ENCODE results near the gene RAD9A.

The RAD9A gene

DNA sequence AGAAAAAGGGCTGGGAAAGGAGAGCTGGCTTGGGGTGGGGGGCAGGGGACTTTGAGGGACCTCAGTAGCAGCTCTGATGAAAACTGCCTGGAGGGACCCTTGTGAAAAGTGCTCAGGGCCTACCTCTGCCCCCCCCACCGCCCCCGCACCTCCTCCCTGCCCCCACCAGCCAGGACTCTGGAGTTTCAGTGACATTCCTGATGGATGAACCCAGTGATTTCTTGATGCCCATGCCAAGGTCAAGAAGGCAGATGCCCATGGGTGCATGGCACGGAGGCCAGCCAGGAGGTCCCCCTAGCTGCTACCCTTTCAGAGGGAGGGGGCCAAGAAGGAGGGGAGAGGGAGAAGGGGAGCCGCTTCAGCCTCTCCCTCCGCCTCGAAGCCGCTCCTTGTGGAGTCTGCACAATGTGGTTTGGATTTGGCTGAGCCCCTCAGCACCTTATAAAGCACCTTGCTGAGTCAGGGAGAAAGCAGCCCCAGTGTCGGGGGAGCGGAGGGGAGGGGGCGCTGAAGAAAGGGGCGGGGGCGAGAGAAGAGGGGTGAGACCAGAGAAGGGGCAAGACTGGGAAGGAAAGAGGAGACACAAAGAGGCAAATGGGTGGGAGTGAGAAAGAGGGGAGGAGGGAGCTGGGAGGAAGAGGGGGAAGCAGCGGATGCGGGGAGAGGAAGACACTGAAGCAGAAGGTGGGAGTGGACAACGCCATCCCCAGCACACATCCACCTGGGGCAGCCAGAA lies 16.3 kb upstream of the RAD9A start:
- no peak for DNase-seq

DNA sequence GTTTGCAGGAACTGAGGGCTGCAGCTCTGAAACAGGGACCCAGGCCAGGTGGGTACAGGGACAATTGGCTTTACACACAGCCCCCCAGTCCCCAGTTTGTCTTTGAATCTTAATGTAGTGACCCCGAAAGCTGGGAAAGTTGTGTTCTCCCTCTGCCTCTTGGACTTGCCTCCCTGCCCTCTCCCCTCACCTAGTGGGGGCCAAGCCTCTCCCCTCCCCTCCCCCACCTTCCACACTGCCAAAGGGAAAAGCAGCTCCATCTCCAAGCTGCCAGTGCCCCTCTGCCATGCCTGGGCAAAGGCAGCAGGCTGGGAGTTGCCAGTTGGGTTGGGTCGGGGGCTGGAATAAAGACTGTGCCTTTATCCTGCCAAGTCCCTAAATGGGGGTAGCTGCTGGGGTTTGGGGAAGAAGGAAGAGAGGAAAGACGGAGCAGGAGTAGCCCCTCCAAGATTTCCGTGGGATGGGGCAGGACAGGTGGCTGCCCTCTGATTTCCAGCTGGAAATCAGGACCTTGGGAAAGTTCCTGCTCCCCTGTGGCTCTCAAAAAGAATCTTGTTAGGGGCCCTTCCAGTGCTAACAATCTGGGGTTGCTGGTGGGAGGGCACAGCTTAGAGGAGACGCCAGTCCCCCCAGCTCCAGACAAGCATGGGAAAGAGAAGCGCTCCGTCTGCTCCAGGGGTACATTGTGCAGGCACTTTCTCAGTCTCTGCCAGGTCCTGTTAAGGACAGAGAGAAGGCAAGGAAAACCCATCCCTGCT lies 15.5 kb upstream of the RAD9A start:
- DNase-seq = no peak

DNA sequence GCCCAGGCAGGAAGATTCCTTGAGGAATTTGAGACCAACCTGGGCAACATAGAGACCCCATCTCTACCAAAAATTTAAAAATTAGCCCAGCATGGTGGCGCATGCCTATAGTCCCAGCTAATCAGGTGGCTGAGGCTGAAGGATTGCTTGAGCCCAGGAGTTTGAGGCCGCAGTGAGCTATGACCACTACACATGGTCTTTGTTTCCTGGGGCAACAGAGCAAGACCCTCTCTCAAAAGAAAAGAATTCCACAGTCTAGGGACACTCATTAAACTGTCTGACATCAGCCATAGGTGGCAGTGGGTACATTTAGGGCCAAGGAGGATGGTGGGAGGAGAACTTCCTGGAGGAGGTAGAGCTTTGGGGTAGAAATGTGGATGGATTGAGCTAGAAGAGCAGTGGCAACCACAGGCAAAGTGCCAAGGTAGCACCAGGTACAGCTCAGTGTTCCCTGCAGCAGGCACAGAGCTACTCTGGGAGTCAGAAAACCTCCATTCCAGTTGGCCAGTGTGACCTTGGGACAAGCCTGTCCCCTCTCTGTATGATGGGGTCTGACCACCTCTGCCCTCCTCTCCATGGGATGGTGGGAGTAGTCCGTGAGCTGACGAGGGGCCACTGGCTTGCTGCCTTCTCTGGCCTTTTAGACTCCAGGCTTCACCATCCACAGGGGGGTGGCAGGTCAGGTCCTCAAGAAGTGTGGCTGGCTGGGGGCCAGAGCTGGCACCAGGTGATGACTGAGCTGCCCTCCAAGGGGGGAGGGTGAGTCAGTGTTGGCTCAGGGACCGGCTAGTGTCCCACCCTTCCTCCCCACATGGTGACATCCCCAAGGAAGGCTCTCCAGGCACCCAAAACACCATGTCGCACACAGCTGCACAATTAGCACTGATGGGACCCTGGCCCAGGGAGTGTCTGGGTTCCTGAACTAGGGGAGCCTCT lies 14.6 kb upstream of the RAD9A start:
- no peak for DNase-seq

DNA sequence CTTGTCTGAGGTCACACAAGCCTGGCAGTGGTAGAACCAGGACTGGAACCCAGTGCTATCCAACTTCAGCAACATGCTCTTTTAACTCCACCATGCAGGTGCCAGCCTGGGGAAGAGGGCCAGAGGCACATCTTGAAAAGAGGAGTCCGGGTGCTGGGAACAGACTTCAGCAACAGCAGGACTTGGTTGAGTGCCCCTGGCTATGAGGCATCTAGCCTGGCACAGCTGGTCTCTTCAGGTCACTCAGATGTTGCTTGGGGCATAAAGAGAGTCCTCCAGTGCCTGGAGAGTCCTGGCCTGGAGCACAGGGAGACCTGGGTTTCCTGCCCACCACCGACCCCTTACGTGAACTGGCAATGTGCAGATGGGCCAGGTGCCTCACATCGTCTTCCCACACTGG lies 13.2 kb upstream of the RAD9A start:
- DNase-seq = no peak

DNA sequence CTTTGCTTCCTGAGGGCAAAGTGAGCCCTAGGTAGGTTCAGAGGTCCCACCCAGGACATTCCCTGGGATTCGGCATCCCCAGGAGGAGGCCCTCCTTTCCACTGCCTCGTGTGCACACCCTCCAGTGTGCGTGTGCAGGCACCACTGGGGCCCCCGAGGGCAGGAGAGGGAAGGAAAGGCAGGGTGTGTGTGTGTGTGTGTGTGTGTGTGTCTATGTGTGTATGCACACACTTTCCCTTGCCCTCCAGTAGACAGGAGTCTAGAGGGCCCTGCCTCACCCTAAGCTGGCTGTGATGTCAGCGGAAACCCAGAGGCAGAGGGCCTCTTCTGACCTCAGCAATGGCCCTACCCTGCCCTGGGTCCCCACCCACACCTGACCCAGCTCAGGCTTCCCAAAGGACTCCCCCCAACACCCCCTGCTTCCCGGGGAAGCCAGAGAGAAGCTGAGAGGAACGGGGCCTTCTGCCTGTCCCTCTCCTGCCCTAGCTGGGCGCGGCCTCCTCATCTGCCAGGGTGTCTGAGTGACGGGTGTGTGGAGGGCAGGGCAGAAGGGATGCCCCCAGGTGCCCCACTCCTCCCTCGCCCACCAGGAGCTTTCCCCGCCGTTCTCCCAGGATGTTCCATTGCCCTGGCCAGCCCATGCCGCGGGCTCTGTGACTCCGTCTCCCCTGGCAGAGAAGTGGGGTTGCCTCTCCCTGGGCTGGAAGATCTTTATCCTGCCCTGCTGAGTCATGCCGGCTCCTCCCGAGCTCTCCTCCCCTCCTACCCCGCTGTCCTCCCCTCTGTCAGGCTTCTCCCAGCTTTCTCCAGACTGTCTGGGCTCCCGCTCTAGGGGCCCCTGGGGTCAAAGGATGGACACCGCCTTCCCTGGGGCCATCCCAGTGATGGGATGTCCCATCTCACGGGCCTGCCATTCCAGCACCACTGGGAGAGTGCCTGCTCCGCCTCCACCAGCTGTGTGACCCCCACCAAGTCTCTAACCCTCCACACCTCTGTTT lies 12.4 kb upstream of the RAD9A start:
- no peak for DNase-seq

DNA sequence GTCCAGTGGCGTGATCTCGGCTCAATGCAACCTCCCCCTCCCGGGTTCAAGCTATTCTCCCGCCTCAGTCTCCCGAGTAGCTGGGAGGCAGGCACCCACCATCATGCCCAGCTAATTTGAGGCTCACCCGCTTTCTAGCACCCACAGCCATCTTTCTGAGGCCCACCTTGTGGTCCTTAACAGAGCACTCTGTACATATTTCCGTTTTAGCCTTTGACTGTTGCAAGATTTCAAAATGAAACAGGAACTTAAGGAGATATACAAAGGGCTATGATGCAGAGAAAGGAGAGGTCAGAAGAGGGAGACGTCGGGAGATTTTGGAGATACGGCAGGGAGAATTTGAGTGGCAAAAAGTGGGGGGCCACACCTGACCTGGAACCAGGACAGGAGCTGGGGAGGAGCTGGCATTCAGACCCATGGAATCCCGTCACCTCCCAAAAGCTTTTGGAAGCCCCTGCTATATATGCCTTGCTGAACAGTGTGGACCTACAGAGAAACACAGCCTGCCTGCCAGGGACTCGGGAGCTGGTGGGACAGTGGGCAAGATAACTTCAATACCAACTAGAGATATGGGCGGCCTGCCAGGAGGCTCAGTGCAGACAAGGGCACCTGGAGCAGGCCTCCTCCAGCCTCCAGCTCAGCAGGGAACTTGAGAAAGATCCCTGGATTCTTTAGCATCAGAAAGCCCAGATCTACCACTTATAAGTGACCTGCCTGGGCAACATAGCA lies 10.4 kb upstream of the RAD9A start:
- no peak for DNase-seq

DNA sequence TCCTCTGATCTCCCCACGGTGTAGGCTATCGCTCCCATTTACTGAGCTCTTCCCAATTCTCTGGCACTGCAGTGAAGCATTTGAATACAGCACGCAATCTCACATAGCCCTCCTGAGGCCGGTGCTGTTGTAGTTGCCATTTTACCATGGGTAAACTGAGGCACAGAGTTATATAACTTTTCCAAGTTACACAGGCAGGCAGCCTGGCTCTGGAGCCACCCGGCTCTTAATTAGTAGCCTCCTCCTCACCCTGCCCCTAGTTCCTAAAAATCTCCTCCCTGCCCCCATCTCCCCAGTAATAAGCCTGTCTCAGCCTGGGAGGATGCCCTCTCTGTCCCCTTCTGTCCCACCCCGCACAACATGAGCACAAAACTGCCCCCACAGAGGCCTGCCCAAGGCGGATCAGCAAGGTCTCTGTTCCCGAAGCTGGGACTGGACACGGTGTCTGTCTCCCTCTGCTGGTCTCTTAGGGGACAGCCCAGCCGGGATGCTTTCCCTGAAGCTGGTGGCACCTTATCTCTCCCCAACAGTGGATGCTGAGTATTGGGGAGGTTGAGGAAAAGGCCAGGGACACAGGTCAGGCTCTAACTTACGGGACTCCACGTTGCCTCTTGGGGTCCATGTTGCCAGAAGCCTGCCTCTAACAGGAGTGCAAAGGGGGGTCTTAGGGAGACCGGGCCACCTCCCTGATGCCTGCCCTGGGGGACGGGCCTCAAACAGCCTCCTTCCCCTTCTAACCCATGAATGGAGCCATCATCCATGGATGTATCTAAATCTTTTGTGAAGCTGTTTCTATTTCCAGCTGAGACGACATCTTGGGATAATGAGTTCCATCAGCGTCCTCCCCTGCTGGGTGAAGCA lies 9.3 kb upstream of the RAD9A start:
- peak; percentile 22 to 26 for DNase-seq

DNA sequence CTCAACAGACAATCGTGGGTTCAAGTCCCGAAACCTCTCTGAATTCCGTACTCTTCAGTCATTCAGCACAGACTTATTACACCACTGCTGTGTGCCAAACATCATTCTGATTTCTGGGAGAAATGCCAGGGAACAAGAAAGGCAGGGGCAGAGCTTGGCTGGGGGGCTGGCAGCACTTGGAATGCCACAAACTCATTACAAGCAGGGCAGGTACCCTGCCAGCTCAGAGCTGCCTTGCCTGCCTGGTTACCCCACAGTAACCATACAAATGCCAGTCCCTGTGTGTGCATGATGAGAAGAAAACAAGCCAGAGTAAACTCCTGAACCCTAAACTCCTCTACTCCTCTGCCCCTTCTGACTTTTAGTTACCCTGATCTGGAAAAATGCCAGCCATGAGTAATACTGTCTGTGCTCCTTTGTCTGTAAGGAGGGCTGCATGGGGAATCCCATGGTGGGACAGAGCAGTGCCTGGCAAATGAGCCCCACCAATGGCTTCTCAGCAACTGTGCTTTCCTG lies 6.9 kb upstream of the RAD9A start:
- DNase-seq = no peak

DNA sequence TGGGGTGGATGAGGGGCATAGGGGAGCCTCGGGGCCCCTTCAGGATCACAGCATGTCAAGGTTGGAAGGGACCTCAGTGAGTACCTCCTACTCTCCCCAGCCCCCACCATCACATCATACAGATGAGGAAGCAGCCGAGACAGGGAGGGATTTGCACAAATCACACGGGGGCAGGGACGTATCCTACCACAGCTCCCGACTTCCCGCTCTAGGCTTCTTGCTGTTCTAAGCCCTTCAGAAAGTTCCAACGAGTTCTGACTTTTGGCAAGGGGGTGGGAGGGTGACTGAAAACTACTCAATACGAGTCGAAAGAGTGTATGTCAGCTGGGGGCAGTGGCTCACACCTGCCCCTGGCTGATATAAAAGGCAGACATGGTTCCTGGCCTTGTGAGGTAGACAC lies 4.7 kb upstream of the RAD9A start:
- DNase-seq = no peak

DNA sequence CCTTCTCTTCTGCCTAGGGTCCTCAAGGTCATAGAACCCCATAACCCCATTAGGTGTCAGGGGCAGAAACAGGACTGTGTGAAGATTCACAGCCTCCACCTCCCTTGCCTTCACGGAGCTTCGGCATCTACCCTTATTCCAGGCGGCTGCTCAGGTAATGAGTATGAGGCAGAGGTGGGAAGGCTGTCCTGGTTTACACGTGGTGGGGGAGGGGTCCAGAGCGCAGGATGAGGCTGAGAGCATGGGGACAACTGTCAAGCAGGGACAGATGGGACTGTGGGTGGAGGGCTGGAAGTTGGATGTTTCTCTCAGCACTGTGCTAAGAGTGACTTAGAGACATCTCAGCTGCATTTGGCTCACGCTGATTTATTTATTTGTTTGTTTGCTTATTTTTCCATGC lies 4.3 kb upstream of the RAD9A start:
- no peak for DNase-seq

DNA sequence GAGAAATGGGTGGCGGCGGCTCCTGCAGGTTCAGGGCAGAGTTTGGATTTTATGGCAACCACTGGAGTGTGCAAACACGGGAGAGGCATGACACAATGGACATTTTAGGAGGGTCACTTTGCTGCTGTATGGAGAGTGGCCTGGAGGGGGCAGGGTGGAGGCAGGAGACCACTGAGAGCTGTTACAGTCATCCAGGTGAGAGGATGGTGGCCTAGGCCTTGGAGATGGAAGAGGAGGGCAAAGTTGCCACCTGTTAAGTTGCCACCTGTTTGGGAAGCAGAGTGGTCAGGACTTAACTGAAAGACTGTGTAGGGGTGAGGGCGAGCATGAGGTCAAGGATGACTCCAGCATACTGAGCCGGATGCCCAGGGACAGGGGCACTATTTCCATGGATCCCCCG lies 2.3 kb upstream of the RAD9A start:
- DNase-seq = no peak

DNA sequence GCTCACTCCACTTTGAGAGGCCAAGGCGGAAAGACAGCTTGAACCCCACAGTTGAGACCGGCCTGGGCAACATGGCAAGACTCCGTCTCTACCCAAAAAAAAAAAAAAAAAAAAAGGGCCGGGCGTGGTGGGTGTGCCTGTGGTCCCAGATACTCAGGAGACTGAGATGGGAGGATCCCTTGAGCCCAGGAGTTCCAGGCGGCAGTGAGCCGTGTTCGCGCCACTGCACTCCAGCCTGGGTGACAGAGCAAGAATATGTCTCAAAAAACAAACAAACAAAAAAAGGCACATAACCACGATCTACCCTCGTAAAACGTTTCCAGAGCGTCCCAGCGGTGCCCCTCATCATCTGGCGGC lies 861 bp upstream of the RAD9A start:
- no peak for DNase-seq

DNA sequence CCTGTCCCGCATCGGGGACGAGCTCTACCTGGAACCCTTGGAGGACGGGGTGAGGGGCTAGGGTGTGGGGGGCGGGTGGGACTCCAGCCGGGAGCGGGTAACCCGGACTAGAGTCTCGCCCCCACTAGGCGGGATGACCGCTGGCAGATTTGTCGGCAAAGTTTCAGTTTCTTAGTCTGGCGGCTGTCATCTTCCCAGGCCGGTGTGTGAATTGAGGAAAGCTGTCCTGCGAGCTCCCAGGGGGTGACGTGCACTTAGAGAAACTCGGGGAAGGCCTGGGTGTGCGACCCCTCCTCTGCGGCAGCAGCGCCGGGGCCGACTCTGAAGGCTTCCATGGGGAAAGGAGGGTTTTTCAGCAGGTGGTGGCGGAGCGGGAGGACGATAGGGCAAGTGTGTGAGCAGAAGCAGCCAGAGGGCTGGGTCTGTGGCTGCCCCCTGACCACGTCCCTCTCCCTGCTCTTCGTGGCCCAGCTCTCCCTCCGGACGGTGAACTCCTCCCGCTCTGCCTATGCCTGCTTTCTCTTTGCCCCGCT lies 463 bp downstream of the RAD9A start:
- no peak for DNase-seq

DNA sequence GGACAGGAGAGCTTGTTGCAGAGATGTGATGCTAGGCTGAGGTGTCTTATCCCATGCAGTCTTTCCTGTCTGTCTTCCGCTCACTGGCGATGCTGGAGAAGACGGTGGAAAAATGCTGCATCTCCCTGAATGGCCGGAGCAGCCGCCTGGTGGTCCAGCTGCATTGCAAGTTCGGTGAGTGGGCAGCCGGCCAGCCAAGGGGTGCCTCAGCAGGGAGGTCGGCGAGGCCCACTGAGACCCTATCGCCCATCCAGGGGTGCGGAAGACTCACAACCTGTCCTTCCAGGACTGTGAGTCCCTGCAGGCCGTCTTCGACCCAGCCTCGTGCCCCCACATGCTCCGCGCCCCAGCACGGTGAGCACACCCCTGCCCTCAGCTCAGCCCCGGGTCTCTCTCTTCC lies 1.7 kb downstream of the RAD9A start:
- DNase-seq = no peak

DNA sequence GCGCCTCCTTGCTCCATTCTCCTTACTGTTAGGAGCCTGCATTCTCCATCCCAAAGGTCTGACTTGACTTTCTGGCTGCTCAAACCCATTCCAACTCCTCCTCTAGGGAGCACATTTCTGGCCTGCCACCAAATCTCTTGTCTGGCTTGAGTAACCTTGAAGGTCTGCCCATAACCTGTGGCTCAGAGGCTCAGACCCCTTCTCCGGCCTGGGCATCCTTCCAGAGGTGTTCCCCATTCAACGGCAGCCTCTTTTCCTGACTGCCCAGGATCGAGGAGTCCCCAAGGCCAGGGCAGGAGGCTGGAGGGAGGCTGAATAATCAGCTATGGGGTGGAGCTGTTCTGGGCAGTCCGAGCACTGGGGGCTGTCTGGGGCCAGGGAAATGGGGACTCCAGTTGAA lies 2.2 kb downstream of the RAD9A start:
- DNase-seq = no peak

DNA sequence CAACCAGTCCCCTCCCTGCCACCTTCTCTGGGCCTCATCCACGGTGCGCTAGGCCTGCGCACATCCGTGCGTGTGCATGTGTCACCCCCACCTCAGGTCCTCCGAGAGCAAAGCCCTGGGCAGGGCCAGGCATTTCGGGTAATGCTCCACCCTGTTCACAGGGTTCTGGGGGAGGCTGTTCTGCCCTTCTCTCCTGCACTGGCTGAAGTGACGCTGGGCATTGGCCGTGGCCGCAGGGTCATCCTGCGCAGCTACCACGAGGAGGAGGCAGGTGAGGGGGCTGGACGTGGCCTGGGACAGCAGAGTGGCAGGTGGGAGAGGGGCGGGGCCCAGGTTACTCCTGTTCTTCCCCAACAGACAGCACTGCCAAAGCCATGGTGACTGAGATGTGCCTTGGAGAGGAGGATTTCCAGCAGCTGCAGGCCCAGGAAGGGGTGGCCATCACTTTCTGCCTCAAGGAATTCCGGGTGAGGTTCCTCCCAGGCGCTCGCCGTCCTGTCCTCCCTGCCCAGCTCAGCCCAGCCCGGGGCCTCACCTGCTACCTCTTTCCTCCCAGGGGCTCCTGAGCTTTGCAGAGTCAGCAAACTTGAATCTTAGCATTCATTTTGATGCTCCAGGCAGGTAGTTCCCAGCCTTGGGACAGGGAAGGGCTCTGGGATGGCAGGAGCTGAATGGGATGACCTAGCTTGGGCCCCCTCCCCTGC lies 3.9 kb downstream of the RAD9A start:
- DNase-seq = no peak

DNA sequence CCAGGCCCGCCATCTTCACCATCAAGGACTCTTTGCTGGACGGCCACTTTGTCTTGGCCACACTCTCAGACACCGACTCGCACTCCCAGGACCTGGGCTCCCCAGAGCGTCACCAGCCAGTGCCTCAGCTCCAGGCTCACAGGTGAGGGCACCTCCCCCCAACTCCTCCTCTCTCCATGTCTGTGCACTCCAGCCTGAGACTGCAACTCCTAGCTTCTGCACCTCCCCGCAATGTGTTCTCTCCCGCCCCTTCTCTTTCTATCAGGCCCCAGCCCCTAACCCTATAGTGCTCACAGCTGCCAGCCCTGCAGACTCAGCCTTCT lies 4.4 kb downstream of the RAD9A start:
- no peak for DNase-seq

DNA sequence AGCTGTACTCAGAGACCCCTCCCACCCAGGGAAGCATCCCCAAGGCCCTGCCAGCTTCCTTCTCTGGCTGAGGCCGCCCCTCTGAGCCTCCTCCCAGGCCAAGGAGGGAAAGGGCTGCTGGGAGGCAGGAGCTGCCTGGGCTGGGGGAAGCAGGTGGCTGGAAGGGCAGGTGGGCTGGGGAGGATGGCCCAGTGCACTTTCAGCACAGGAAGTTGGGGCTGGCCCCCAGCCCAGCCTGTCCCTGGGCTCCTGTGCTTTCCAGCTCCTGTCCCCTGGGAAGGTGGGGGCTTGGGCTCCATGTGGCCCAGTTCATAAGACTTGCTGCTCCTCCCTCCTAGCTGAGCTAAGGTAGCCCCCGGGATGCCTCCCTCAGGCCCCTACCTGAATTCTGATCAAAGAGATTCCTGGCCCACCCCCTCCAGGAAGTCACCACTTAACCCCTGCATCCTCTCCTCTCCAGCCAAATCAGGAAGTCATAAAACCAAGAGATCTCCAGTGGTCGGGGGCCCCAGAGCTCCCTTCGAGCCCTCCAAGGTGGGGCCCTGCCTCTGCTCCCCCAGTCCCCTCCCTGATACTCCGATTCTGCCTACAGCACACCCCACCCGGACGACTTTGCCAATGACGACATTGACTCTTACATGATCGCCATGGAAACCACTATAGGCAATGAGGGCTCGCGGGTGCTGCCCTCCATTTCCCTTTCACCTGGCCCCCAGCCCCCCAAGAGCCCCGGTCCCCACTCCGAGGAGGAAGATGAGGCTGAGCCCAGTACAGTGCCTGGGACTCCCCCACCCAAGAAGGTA lies 5.0 kb downstream of the RAD9A start:
- DNase-seq = no peak

DNA sequence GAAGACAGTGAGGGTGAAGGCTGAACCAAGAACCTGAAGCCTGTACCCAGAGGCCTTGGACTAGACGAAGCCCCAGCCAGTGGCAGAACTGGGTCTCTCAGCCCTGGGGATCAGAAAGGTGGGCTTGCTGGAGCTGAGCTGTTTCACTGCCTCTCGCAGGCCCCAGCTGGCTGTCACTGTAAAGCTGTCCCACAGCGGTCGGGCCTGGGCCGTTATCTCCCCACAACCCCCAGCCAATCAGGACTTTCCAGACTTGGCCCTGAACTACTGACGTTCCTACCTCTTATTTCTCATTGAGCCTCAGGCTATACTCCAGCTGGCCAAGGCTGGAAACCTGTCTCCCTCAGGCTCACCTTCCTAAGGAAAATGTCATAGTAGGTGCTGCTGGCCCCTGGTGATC lies 5.8 kb downstream of the RAD9A start:
- DNase-seq = no peak

Measured in cerebellar nuclear complex (tissue), 1 donor.